ENCODE data around the gene SLC66A3. TPM values are rescaled to one million over a fixed set of nuclear protein-coding genes. Genes with fewer than 3 reads are reported as not detected.
A peak's percentile ranks its signal among the peaks of the same experiment; 100 is the strongest.

Gene SLC66A3
- 10 to 100 TPM; 21.9 to 25.0 (median 25.0) TPM for polyA plus RNA-seq (ENCODE audit: insufficient read length in 3 of 3)

GRCh38 chr2:11155381-11156035 lies at the start of gene SLC66A3:
Gene SLC66A3 (plus strand): TSS chr2:11155467. CDS start chr2:11155547, 80 bp downstream.
- peak; percentile 56 to 69 (median 67) for DNase-seq (ENCODE audit: low read depth in 3 of 3, low spot score in 2 of 3)

- no peak for DNase-seq (ENCODE audit: low read depth in 3 of 3, low spot score in 2 of 3)
Observed at GRCh38 chr2:11109002-11109401, 46.3 kb upstream of the SLC66A3 start.

GRCh38 chr2:11112870-11113428 lies 42.3 kb upstream of the SLC66A3 start:
- no peak for DNase-seq (ENCODE audit: low read depth in 3 of 3, low spot score in 2 of 3)

GRCh38 chr2:11117776-11118175 lies 37.5 kb upstream of the SLC66A3 start:
- no peak for DNase-seq (ENCODE audit: low read depth in 3 of 3, low spot score in 2 of 3)

- DNase-seq (ENCODE audit: low read depth in 3 of 3, low spot score in 2 of 3): no peak
Observed at GRCh38 chr2:11118761-11119160, 36.5 kb upstream of the SLC66A3 start.

- no peak for DNase-seq (ENCODE audit: low read depth in 3 of 3, low spot score in 2 of 3)
Observed at GRCh38 chr2:11121099-11121822, 34.0 kb upstream of the SLC66A3 start.

- DNase-seq (ENCODE audit: low read depth in 3 of 3, low spot score in 2 of 3): no peak
Observed at GRCh38 chr2:11121823-11122155, 33.5 kb upstream of the SLC66A3 start.

GRCh38 chr2:11122380-11122779 lies 32.9 kb upstream of the SLC66A3 start:
- no peak for DNase-seq (ENCODE audit: low read depth in 3 of 3, low spot score in 2 of 3)

- no peak for DNase-seq (ENCODE audit: low read depth in 3 of 3, low spot score in 2 of 3)
Observed at GRCh38 chr2:11123001-11123809, 32.1 kb upstream of the SLC66A3 start.

GRCh38 chr2:11123856-11124759 lies 31.2 kb upstream of the SLC66A3 start:
- peak in 2 of 3 donors; percentile 19 to 36 for DNase-seq (ENCODE audit: low read depth in 3 of 3, low spot score in 2 of 3)

- DNase-seq (ENCODE audit: low read depth in 3 of 3, low spot score in 2 of 3): no peak
Observed at GRCh38 chr2:11124760-11125068, 30.6 kb upstream of the SLC66A3 start.

GRCh38 chr2:11127761-11128160 lies 27.5 kb upstream of the SLC66A3 start:
- DNase-seq (ENCODE audit: low read depth in 3 of 3, low spot score in 2 of 3): no peak

GRCh38 chr2:11128243-11128951 lies 26.9 kb upstream of the SLC66A3 start:
- DNase-seq (ENCODE audit: low read depth in 3 of 3, low spot score in 2 of 3): no peak

- peak in 2 of 3 donors; percentile 61 to 63 for DNase-seq (ENCODE audit: low read depth in 3 of 3, low spot score in 2 of 3)
Observed at GRCh38 chr2:11129598-11130449, 25.4 kb upstream of the SLC66A3 start.

- DNase-seq (ENCODE audit: low read depth in 3 of 3, low spot score in 2 of 3): no peak
Observed at GRCh38 chr2:11131166-11131920, 23.9 kb upstream of the SLC66A3 start.

- DNase-seq (ENCODE audit: low read depth in 3 of 3, low spot score in 2 of 3): no peak
Observed at GRCh38 chr2:11132036-11132671, 23.1 kb upstream of the SLC66A3 start.

GRCh38 chr2:11133238-11133935 lies 21.9 kb upstream of the SLC66A3 start:
- DNase-seq (ENCODE audit: low read depth in 3 of 3, low spot score in 2 of 3): peak in 1 of 3 donors; percentile 12

All from right renal cortex interstitium (tissue), 3 donors.